C4-2B (cell line): ENCODE results near the gene RHOF.

Experiments
- H3K27ac ChIP-seq: fragments of 450-650 bp; 2 replicates; pipeline ENCODE4 v1.5.1; 2017
- ZFX ChIP-seq: fragments of 450-650 bp; IDR thresholded peaks from 2 replicates; pipeline ENCODE4 v1.6.1; 2017
- TF ChIP-seq, protein P1 (sequence below): fragments of 450-650 bp; conservative IDR thresholded peaks from 2 replicates; pipeline ENCODE4 v1.5.1; 2017; ENCODE audit warnings: mild to moderate bottlenecking

The RHOF gene

DNA sequence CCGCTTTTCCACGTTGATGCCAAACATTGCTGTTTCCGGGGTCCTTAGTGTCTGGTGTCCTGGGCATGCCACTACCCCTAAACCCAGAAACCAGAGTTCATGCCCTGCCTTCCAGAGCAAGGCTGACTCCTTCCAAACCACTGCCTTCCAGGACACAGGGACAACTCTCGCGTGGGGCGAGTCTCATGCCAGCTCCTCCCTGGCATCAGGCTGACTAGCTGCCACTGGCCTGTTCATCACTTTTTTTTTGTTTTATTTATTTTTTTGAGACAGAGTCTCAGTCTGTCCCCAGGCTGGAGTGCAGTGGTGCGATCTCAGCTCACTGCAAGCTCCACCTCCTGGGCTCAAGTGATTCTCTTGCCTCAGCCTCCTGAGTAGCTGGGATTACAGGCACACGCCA, 15.1 kb upstream of the RHOF start:
- H3K27ac ChIP-seq: no peak overlapping the region

GRCh38 chr12:121807642-121808347, 14.3 kb upstream of the RHOF start:
- H3K27ac ChIP-seq: no peak overlapping the region
- TF ChIP-seq ZFX: no peak
- TF ChIP-seq, protein P1, sequence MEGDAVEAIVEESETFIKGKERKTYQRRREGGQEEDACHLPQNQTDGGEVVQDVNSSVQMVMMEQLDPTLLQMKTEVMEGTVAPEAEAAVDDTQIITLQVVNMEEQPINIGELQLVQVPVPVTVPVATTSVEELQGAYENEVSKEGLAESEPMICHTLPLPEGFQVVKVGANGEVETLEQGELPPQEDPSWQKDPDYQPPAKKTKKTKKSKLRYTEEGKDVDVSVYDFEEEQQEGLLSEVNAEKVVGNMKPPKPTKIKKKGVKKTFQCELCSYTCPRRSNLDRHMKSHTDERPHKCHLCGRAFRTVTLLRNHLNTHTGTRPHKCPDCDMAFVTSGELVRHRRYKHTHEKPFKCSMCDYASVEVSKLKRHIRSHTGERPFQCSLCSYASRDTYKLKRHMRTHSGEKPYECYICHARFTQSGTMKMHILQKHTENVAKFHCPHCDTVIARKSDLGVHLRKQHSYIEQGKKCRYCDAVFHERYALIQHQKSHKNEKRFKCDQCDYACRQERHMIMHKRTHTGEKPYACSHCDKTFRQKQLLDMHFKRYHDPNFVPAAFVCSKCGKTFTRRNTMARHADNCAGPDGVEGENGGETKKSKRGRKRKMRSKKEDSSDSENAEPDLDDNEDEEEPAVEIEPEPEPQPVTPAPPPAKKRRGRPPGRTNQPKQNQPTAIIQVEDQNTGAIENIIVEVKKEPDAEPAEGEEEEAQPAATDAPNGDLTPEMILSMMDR: no peak

More for the DNA sequence above, 15.1 kb upstream of the RHOF start:
- no peak for TF ChIP-seq ZFX
- TF ChIP-seq, protein P1: no peak

DNA sequence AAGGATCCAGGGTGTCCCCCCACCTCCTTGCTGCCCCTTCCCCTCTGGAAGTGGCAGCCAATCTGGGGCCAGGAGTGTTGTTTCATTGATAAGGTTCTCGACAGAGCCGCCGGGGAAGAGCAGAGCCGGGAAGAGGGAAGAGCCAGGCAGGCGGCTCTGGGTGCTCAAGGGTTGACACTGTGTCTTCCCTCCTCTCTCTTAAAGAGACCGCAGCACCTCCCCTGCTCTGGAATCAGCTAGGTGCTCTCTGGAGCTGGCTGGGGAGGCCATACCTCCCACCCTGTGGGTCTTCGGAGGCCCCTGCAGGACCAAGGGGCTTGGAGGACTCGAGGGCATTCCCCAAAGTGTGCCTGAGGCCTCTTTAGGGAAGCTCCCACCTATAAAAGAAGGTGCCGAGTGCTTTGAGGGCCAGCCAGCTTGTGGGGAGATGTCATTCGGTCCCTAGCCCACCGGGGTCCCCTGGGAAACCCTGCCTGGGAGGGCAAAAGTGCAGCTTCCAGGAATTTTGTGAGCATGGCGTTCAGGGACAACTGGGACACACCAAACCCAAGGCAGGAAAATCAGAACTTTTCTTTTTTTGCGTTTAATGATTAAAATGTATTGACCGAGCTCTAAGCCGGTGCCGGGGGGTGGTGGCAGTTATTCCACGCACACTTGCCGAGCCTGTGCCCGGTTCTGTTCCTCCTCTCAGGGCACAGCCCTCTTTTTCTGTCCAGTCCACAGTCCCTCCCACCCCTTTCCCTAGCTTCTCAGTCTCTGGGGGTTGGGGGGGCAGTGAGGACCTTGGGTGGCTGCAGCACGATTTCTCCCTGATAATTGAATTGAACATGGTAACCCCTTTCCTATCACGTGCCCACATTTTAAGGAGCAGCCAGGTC, 13.3 kb upstream of the RHOF start:
- H3K27ac ChIP-seq: no peak overlapping the region
- TF ChIP-seq, protein P1: no peak
- TF ChIP-seq ZFX: no peak

DNA sequence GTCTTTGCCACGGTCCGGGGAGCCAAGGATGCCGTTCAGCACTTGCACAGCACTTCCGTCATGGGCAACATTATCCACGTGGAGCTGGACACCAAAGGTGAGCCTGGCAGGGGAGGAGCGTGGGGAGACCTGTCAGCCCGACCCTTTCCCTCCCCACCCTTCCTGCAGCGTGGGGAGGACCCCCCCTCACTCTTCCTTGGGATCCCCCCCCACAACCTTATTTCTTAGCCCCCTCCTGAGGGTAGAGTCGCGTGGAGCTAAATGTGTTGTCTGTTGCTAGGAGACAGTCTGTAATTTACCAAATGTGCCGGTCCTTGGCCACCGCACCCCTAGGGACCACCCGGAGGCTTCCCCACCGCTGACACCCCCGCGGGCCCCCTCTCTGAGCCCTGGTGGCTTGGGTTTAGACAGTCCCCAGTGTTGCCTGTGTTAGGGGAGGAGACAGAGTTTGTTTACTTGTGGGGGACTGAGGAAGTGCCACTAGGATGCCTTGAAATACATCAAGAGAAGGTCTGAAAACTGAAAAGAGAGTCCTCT, 12.6 kb upstream of the RHOF start:
- H3K27ac ChIP-seq: peak overlapping the region; percentile 97; the same call in 1 of the 2 replicates
- TF ChIP-seq ZFX: no peak
- TF ChIP-seq, protein P1: no peak

DNA sequence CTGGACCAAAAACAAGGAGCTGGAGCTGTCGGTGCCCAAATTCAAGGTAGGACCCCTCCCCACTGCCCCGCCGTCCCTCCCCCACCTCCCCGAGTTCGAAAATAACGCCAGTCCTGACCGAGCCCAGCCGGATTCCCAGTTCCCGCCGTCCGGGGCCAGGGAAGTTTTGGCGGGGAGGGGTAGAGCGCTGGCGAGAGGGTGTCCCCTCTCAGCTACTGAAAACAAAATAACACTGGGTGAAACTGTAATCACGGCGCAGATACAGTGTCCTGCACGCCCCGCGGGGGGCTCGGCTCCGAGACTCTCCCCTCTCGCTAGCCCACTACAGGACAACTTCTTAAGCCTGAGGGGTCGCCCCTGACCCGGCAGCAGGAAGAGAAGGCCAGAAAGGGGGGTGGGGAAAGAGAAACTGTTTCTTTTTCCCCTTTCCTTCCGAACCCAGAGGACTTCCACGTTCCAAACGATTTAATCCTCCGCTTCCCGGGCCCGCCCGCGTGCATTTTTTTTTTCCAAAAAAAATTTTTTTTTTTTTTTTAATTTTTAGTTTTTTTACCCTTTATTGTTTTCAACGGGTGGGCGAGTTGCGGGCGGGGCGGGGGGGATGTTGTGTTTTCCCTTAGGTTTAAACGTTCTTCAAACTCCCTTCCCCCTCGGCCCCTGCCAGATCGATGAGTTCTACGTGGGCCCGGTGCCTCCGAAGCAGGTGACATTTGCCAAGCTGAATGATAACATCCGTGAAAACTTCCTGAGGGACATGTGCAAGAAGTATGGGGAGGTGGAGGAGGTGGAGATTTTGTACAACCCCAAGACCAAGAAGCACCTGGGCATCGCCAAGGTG, 11.9 kb upstream of the RHOF start:
- TF ChIP-seq ZFX: no peak
- TF ChIP-seq, protein P1: no peak
- peak overlapping the region; percentile 97 for H3K27ac ChIP-seq

- peak overlapping the region; percentile 97 for H3K27ac ChIP-seq
- no peak; the same call in 1 of the 2 replicates for TF ChIP-seq ZFX
- TF ChIP-seq, protein P1: no peak
Measured at GRCh38 chr12:121804417-121805111, 11.1 kb upstream of the RHOF start.
